GM12873 (cell line): ENCODE data around the gene ADM2.

Experiments
- CTCF ChIP-seq: IDR thresholded peaks from 2 replicates; pipeline ENCODE4 v1.5.1; 2012; ENCODE audit warnings: low read depth, mild to moderate bottlenecking, moderate library complexity, low read length, control low read depth; ENCODE audit not compliant: insufficient read depth; ENCODE audit errors: missing control alignments

Gene ADM2

DNA sequence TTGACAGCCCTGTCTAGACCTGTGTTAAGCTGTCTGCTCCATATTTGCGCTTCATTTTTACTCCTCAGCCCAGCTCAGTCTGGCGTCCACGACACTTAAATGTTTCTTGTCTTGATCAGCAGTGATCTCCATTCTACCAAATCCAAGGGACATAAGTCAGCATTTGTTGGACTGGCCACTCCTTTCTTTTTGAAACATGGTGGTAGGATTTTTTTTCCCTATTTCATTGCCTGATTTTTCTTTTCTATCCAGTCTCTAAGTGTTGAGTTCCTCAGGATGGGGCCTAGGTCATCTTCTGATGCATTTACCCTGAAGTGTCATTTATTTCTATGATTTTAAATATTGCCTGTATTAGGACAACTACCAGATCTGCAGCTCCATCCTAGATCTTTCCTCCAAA lies 27.6 kb downstream of the ADM2 start:
- no peak for TF ChIP-seq CTCF

DNA sequence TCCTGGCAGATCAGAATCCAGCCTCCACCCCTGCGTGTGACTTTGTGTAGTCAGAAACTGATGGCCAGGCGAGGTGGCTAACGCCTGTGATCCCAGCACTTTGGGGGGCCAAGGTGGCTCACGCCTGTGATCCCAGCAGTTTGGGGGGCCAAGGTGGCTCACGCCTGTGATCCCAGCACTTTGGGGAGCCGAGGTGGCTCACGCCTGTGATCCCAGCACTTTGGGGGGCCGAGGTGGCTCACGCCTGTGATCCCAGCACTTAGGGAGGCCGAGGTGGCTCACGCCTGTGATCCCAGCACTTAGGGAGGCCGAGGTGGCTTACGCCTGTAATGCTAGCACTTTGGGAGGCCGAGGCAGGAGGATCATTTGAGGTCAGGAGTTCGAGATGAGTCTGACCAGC lies 31.8 kb downstream of the ADM2 start:
- no peak for TF ChIP-seq CTCF

DNA sequence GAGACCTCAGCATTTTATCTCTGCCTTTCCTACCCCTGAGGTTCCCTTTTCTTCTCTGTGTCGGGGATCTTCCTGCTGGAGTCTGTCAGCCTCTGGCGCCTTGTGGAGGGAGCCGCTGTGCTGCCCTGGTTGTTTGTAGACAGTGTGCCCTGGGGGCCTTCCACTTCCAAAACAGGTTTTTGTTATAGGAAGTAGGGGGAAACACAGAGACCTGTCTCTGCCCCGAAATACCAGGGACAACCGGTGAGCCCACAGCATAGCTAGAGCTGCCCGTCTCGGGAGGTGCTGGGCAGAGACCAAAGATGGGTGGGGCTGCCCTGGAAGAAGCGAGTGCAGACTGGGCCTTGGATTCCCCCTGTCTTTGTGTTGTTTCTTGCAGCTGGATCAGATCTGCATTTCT lies 34.7 kb downstream of the ADM2 start:
- TF ChIP-seq CTCF, result no peak

DNA sequence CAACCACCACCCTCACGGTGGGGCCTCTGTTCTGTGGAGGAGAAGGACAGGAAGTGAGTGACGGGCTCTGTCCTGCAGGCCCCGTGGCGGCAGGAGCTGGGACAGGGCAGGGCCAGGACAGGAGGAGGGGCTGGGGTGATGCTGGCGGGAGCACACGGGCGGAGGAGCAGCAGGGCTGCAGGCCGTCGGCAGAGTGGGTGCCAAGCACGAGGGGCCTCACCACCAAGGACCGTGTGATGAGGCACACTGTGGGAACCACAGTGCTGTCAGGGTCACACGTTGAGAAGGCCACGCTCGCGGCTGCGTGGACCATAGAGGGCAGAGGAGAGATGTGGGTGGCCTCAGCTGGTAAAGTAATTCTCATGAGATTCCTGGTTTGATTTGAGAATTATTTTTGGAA lies 35.5 kb downstream of the ADM2 start:
- no peak for TF ChIP-seq CTCF

- no peak for TF ChIP-seq CTCF
Observed at GRCh38 chr22:50517495-50518260, 36.3 kb downstream of the ADM2 start.

DNA sequence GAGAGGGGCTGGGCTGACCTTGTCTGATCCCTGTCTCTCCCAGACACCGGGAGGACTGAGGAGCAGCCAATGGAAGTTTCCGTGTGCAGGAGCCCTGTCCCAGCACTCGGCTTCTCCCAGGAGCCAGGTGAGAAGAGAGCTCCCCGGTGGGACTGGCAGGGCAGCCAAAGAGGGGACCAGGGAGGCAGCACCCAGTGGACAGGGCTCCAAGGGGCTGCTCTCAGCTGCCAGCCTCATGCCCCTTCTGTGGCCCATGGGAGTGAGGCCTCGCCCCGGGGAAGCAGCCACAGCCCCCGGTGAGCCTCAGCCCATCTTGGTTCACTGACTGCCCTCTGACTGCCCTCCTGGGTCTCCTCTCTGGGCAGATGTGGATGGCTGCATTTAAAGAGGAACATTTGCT lies 37.3 kb downstream of the ADM2 start:
- TF ChIP-seq CTCF, result no peak

GRCh38 chr22:50519151-50519550 lies 37.8 kb downstream of the ADM2 start:
- no peak for TF ChIP-seq CTCF
